Muscle layer of duodenum (tissue), 2 donors: ENCODE measurements around the gene PIH1D1.
A peak's percentile ranks its signal among the peaks of the same experiment; 100 is the strongest.
"Not testable (repeated sequence)": the region's sequence is repeated elsewhere in the genome, so short reads cannot be mapped to it uniquely, and the experiment has no call there.

Experiments used
- H3K27ac ChIP-seq: one replicate; pipeline ENCODE4 v1.7.0; 2013; ENCODE audit warnings: mild to moderate bottlenecking, low read length
- H3K27me3 ChIP-seq: one replicate; pipeline ENCODE4 v1.7.0; 2013; ENCODE audit warnings: low read depth, mild to moderate bottlenecking, control low read depth, low read length
- H3K36me3 ChIP-seq, 2 donors: one replicate each; pipeline ENCODE4 v1.7.0; 2013; ENCODE audit warnings: low read length in 2 of 2, control low read depth in 1 of 2, mild to moderate bottlenecking in 1 of 2; ENCODE audit not compliant: insufficient read depth in 2 of 2, control insufficient read depth in 1 of 2
- H3K4me1 ChIP-seq, 2 donors: one replicate each; pipeline ENCODE4 v1.7.0; 2013; ENCODE audit warnings: low read length in 2 of 2, mild to moderate bottlenecking in 2 of 2, control low read depth in 1 of 2, moderate library complexity in 1 of 2; ENCODE audit not compliant: insufficient read depth in 2 of 2, control insufficient read depth in 1 of 2
- H3K4me3 ChIP-seq, 2 donors: one replicate each; pipeline ENCODE4 v1.7.0; 2013; ENCODE audit warnings: low read length in 2 of 2, low read depth in 1 of 2, mild to moderate bottlenecking in 1 of 2
- H3K9me3 ChIP-seq, 2 donors: one replicate each; pipeline ENCODE4 v1.7.0; 2013; ENCODE audit warnings: low read length in 2 of 2, control low read depth in 1 of 2, mild to moderate bottlenecking in 1 of 2; ENCODE audit not compliant: control insufficient read depth in 1 of 2
- donor health status: healthy.

Gene PIH1D1

DNA sequence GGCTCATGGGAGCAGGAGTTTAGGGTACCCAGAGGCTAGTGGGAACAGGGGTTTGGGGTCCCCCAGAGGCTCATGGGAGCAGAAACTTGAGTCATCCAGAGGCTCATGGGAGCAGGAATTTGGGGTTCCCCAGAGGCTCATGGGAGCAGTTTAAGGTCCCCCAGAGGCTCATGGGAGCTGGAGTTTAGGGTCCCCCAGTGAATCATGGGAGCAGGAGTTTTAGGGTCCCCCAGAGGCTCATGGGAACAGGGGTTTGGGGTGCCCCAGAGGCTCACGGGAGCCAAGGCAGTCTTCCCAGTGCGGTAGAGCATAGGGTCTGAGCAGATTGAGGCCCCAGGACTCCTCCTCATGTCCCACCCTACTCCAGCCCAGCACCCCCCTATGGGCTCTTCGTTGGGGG lies 13.8 kb upstream of the PIH1D1 start:
- Histone ChIP-seq H3K4me3 (no peak overlapping the region), H3K36me3 (peaks cover 0 to 38% of the 10 kb centered on the region in 2 donors), H3K27me3 (no peaks in the 10 kb centered on the region), H3K9me3 (no peaks in the 10 kb centered on the region), H3K4me1 (peaks cover 0 to 3% of the 10 kb centered on the region in 2 donors), H3K27ac (no peak overlapping the region)

DNA sequence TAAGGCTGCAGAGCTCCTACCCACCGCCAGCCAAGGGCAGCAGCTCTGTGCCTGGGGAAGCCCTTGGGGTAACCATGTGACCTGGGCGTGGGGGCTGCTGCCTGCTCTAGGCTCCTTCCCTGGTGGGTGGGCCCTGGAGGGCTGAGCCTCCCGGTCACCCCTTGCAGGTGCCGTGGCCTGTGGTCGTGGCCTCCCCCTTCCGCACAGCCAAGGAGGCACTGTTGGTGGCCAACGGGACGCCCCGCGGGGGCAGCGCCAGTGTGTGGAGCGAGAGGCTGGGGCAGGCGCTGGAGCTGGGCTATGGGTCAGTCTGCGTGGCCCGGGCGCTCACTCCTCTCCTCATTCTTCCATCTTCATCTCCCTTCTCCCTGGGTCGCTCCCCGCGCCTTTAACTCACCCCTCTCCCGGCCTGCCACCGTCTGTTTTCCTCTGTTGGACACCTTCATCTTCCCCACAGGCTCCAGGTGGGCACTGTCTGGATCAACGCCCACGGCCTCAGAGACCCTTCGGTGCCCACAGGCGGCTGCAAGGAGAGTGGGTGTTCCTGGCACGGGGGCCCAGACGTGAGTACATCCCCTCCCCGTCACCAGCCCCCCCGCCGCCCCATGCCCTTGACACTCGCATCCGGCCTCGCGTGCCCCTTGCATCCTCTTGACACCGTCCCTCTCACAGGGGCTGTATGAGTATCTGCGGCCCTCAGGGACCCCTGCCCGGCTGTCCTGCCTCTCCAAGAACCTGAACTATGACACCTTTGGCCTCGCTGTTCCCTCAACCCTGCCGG lies 12.5 kb upstream of the PIH1D1 start:
- Histone ChIP-seq H3K4me3 (no peak overlapping the region), H3K27me3 (no peaks in the 10 kb centered on the region), H3K36me3 (peaks cover 0 to 47% of the 10 kb centered on the region in 2 donors), H3K4me1 (peaks cover 0 to 3% of the 10 kb centered on the region in 2 donors), H3K9me3 (no peaks in the 10 kb centered on the region), H3K27ac (no peak overlapping the region)

DNA sequence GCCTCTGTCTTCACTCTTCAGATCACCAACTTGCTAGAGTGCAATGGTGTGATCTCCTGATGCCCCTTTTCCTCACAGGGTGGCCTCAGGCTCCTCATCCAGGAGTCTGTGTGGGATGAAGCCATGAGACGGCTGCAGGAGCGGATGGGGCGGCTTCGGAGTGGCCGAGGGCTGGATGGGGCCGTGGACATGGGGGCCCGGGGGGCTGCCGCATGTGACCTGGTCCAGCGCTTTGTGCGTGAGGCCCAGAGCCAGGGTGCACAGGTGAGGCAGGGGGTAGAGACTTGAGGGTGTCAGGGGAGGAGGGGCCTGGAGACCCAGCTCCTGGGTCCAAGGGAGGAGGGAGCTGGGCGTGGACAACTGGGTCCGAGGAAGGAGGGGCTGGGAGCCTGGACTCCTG lies 10.9 kb upstream of the PIH1D1 start:
- Histone ChIP-seq H3K27me3 (no peaks in the 10 kb centered on the region), H3K36me3 (peaks cover 0 to 47% of the 10 kb centered on the region in 2 donors), H3K4me1 (no peaks in the 10 kb centered on the region), H3K9me3 (no peaks in the 10 kb centered on the region), H3K27ac (no peak overlapping the region), H3K4me3 (no peak overlapping the region)

DNA sequence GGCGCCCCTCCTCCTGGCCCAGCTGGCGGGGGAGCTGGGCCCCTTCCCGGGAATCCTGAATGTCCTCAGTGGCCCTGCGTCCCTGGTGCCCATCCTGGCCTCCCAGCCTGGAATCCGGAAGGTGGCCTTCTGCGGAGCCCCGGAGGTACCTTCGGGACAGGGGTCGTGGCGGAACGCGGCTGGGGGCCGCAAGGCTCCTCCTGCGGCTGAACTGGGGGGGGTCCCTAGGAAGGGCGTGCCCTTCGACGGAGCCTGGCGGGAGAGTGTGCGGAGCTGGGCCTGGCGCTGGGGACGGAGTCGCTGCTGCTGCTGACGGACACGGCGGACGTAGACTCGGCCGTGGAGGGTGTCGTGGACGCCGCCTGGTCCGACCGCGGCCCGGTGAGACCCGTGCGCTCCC lies 10.0 kb upstream of the PIH1D1 start:
- Histone ChIP-seq H3K4me3 (no peak overlapping the region), H3K27ac (no peak overlapping the region), H3K27me3 (no peaks in the 10 kb centered on the region), H3K4me1 (no peaks in the 10 kb centered on the region), H3K36me3 (peaks cover 0 to 44% of the 10 kb centered on the region in 2 donors), H3K9me3 (no peaks in the 10 kb centered on the region)

DNA sequence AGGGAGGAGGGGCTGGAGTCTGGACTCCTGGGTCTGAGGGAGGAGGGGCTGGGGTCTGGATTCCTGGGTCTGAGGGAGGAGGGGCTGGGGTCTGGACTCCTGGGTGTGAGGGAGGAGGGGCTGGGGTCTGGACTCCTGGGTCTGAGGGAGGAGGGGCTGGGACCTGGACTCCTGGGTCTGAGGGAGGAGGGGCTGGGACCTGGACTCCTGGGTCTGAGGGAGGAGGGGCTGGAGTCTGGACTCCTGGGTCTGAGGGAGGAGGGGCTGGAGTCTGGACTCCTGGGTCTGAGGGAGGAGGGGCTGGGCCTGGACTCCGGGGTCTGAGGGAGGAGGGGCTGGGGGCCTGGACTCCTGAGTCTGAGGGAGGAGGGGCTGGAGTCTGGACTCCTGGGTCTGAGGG lies 9.5 kb upstream of the PIH1D1 start:
- H3K27ac ChIP-seq, result not testable (repeated sequence)
- peaks cover 0 to 39% of the 10 kb centered on the region in 2 donors for H3K36me3 ChIP-seq

DNA sequence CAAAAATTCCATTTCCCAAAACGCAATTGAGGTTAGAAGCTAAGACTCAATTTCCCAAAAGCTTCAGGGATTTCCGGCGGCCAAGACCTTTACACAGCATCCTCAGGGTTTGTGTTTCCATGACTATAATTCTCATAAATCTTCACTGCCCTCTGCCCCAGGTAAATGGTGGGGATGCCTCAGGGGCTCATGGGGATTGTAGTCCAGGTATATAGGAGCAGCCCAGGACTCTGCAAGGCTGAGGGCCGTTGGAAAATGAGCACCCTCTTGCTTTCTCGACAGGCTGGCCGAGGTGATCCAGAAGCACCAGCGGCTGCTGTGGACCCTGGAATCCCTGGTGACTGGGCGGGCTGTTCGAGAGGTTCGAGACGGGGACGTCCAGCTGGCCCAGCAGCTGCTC lies 7.8 kb upstream of the PIH1D1 start:
- Histone ChIP-seq H3K4me3 (no peak overlapping the region), H3K27ac (no peak overlapping the region), H3K27me3 (no peaks in the 10 kb centered on the region), H3K36me3 (peaks cover 0 to 28% of the 10 kb centered on the region in 2 donors), H3K4me1 (peaks cover 0 to 2% of the 10 kb centered on the region in 2 donors), H3K9me3 (no peaks in the 10 kb centered on the region)

More for the DNA sequence above, 9.5 kb upstream of the PIH1D1 start:
- H3K4me1 ChIP-seq, H3K27me3 ChIP-seq, H3K9me3 ChIP-seq, H3K4me3 ChIP-seq: not testable (repeated sequence)

DNA sequence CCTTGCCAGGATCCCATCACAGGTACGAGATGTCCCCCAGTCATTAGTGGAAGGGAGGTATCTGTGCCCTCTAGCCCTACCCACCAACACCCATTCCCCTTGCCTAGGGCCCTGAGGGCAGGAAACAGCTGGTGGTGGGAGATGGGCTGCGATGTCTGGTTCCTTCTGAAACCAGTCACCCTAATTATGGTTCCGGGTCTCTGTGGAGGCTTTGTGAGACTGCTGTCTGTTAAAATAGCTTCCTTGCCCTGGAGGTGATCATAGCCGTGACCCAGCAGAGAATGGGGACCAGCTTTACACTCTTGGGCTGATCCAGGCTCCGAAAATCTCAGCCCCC lies 6.9 kb upstream of the PIH1D1 start:
- H3K4me3 ChIP-seq, result no peak overlapping the region
- H3K27me3 ChIP-seq, result no peaks in the 10 kb centered on the region
- peaks cover 0 to 23% of the 10 kb centered on the region in 2 donors for H3K36me3 ChIP-seq
- H3K9me3 ChIP-seq, result no peaks in the 10 kb centered on the region
- H3K27ac ChIP-seq, result peak overlapping the region; percentile 49
- peaks cover 0 to 10% of the 10 kb centered on the region in 2 donors for H3K4me1 ChIP-seq

DNA sequence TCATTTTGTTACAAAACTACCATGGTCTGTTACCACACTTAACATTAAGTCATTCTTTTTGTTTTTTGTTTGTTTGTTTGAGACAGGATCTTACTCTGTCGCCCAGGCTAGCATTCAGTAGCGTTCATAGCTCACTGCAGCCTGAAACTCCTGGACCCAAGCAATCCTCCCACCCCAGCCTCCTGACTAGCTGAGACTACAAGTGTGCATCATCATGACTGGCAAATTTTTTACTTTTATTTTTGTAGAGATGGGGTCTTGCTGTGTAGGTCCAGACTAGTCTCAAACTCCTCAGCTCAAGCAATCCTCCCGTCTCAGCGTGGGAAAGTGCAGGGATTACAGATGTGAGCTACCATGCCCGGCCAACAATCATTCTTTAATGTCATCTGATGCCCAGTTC lies 4.7 kb upstream of the PIH1D1 start:
- Histone ChIP-seq H3K4me1 (peaks cover 0 to 18% of the 10 kb centered on the region in 2 donors), H3K4me3 (no peak overlapping the region), H3K9me3 (no peaks in the 10 kb centered on the region), H3K27me3 (no peaks in the 10 kb centered on the region), H3K27ac (no peak overlapping the region), H3K36me3 (peaks cover 0 to 19% of the 10 kb centered on the region in 2 donors)

DNA sequence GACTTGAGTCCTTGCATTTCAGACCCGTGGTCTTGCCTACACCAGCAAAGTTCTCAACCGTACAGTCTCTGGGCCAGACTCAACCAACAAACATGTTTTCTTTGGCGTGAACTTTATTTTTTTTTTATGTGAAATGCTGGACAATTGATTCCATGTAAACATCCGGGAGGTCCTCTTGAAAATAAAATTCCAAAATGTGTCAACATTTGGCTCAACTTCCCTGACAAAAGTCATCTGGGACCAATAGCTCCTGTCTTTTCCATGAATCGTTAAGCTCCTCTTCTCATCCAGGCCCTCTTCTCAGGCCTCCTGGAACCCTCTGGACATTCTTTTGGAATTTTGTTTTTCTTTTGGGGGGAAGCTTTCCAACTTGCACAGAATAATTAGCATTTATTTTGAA lies 4.2 kb upstream of the PIH1D1 start:
- Histone ChIP-seq H3K4me3 (no peak overlapping the region), H3K4me1 (peaks cover 0 to 20% of the 10 kb centered on the region in 2 donors), H3K27ac (no peak overlapping the region), H3K9me3 (no peaks in the 10 kb centered on the region), H3K36me3 (peaks cover 0 to 19% of the 10 kb centered on the region in 2 donors), H3K27me3 (no peaks in the 10 kb centered on the region)

DNA sequence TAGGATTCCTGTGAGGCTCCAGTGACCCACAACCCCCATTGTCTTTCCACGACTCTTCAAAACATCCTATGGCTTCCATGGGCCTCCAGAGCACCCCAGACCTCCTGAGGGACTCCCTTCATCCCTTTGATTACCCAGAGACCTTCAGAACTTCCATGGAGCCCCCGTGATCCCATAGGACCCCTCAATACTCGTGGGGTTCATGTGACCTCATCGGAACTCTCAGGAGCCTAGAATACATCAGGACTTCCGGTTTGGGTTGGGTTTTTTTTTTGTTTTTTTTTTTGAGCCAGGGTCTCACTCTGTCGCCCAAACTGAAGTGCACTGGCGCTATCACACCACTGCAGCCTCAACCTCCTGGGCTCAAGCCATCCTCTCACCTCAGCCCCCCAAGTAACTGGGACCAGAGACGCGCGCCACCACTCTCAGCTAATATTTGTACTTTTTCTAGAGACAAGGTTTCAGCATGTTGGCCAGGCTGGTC lies 2.2 kb upstream of the PIH1D1 start:
- Histone ChIP-seq H3K27ac (peak overlapping the region; percentile 88), H3K27me3 (no peaks in the 10 kb centered on the region), H3K4me3 (peak overlapping the region; percentile 65 to 90), H3K4me1 (peaks cover 0 to 25% of the 10 kb centered on the region in 2 donors), H3K36me3 (peaks cover 0 to 13% of the 10 kb centered on the region in 2 donors), H3K9me3 (no peaks in the 10 kb centered on the region)

DNA sequence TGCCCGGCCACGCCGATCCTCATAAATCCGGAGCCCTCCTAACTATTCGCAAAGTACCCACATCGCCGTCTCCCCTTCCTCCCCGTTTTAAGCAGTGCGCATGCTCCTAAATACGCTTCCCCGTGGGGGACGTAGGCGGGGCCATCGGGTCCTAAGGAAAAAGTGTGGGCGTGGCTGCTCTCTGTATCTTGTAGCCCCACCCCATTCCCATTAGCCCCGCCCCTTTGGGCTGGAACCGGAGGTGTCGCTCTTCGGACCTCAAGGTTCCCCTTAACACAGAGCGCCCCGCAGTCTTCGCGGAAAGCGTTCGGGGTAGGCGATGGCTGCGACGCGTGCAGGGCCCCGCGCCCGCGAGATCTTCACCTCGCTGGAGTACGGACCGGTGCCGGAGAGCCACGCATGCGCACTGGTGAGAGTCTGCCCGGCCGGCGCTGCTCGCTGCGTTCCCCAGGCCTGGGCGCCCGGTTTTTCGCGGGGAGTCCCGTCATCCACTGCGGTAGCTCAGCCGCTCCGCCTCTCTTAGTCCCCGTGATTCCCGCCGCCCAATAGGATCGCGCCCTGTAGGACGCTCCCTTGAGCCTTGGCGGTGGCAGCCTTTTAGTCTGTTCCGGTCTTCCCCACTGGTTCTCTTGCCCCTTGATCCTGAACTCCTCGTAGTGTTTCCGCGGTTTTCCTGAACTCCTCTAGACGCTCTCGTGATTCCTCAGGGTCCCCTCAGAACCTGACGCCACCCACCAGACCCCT lies 1.6 kb upstream of the PIH1D1 start, which contains the start of gene ALDH16A1:
Gene ALDH16A1, plus strand, starts transcription at position 213 of the 744 bp plus-strand sequence. Its CDS starts 107 bp downstream, at position 320.
- peak within 1 kb of the TSS; percentile 88 for H3K27ac ChIP-seq
- H3K36me3 ChIP-seq, result peaks cover 0 to 17% of the 10 kb centered on the region in 2 donors
- peak within 1 kb of the TSS; percentile 90 to 96 for H3K4me3 ChIP-seq
- H3K9me3 ChIP-seq, result no peaks in the 10 kb centered on the region
- no peaks in the 10 kb centered on the region for H3K27me3 ChIP-seq
- H3K4me1 ChIP-seq, result peaks cover 0 to 25% of the 10 kb centered on the region in 2 donors
